Effector memory CD8-positive, alpha-beta T cell (primary cell): ENCODE data around the gene MS4A6A.
"Not testable (repeated sequence)": the region's sequence is repeated elsewhere in the genome, so short reads cannot be mapped to it uniquely, and the experiment has no call there.

Experiments
- ATAC-seq: fragments of 150-1000 bp; cut with Tn5 transposase; replicated peaks from 2 replicates; pipeline ENCODE4 v1.10.0; 2021; ENCODE audit warnings: mild to moderate bottlenecking, moderate library complexity
- DNase-seq, 3 experiments: peaks; one replicate each; pipeline ENCODE4 v3.0.0; 2021
- H3K27ac Mint-ChIP-seq, 2 donors: one replicate each; pipeline ENCODE4 v1.8.0; 2022; ENCODE audit warnings: mild to moderate bottlenecking in 2 of 2, mixed read lengths in 2 of 2, moderate library complexity in 2 of 2
- H3K27me3 Mint-ChIP-seq, 2 donors: one replicate each; pipeline ENCODE4 v1.8.0; 2022; ENCODE audit warnings: mixed read lengths in 2 of 2
- H3K36me3 Mint-ChIP-seq: one replicate; pipeline ENCODE4 v1.8.0; 2022; ENCODE audit warnings: mild to moderate bottlenecking, moderate library complexity, mixed read lengths; ENCODE audit not compliant: insufficient read depth
- H3K4me1 Mint-ChIP-seq, 2 donors: one replicate each; pipeline ENCODE4 v1.8.0; 2022; ENCODE audit warnings: low read depth in 2 of 2, mixed read lengths in 2 of 2
- H3K4me3 Mint-ChIP-seq, 2 donors: one replicate each; pipeline ENCODE4 v1.8.0; 2022; ENCODE audit warnings: mild to moderate bottlenecking in 2 of 2, mixed read lengths in 2 of 2, moderate library complexity in 2 of 2
- H3K9me3 Mint-ChIP-seq, 2 donors: one replicate each; pipeline ENCODE4 v1.8.0; 2022; ENCODE audit warnings: mixed read lengths in 2 of 2

MS4A6A gene

GRCh38 chr11:60197442-60197841, 14.6 kb upstream of the MS4A6A start:
- H3K4me3 Mint-ChIP-seq: no peak overlapping the region
- no peaks in the 10 kb centered on the region for H3K4me1 Mint-ChIP-seq
- no peak for ATAC-seq
- H3K27me3 Mint-ChIP-seq: peaks cover 27 to 40% of the 10 kb centered on the region in 2 donors
- no peak overlapping the region for H3K27ac Mint-ChIP-seq
- no peak for DNase-seq
- H3K36me3 Mint-ChIP-seq: no peaks in the 10 kb centered on the region
- H3K9me3 Mint-ChIP-seq: no peaks in the 10 kb centered on the region

GRCh38 chr11:60195923-60196368, 13.1 kb upstream of the MS4A6A start:
- Mint-ChIP-seq H3K36me3 (no peaks in the 10 kb centered on the region), H3K27ac (no peak overlapping the region)

GRCh38 chr11:60194511-60194910, 11.6 kb upstream of the MS4A6A start:
- H3K27ac Mint-ChIP-seq: no peak overlapping the region

More at GRCh38 chr11:60195923-60196368, 13.1 kb upstream of the MS4A6A start:
- DNase-seq: no peak
- no peaks in the 10 kb centered on the region for H3K9me3 Mint-ChIP-seq
- H3K4me3 Mint-ChIP-seq: no peak overlapping the region
- ATAC-seq: no peak
- no peaks in the 10 kb centered on the region for H3K4me1 Mint-ChIP-seq
- H3K27me3 Mint-ChIP-seq: peaks cover 27 to 40% of the 10 kb centered on the region in 2 donors

GRCh38 chr11:60193687-60194433, 11.0 kb upstream of the MS4A6A start:
- ATAC-seq (peak; percentile 64), DNase-seq (peak; percentile 50 to 67 (median 53))
- no peak overlapping the region for H3K4me3 Mint-ChIP-seq
- H3K4me1 Mint-ChIP-seq: no peaks in the 10 kb centered on the region
- no peak overlapping the region for H3K27ac Mint-ChIP-seq
- peaks cover 27 to 40% of the 10 kb centered on the region in 2 donors for H3K27me3 Mint-ChIP-seq
- H3K9me3 Mint-ChIP-seq: no peaks in the 10 kb centered on the region
- H3K36me3 Mint-ChIP-seq: no peaks in the 10 kb centered on the region

More at GRCh38 chr11:60194511-60194910, 11.6 kb upstream of the MS4A6A start:
- DNase-seq (no peak), ATAC-seq (no peak)
- Mint-ChIP-seq H3K4me1 (no peaks in the 10 kb centered on the region), H3K27me3 (peaks cover 27 to 40% of the 10 kb centered on the region in 2 donors), H3K36me3 (no peaks in the 10 kb centered on the region), H3K9me3 (no peaks in the 10 kb centered on the region), H3K4me3 (no peak overlapping the region)

GRCh38 chr11:60192564-60192963, 9.7 kb upstream of the MS4A6A start:
- H3K27me3 Mint-ChIP-seq: peaks cover 16 to 29% of the 10 kb centered on the region in 2 donors
- H3K4me3 Mint-ChIP-seq, H3K27ac Mint-ChIP-seq, DNase-seq, H3K9me3 Mint-ChIP-seq, H3K4me1 Mint-ChIP-seq, H3K36me3 Mint-ChIP-seq, ATAC-seq: not testable (repeated sequence)

GRCh38 chr11:60188481-60188880, 5.6 kb upstream of the MS4A6A start:
- DNase-seq, H3K36me3 Mint-ChIP-seq, H3K27ac Mint-ChIP-seq: not testable (repeated sequence)

GRCh38 chr11:60186128-60186527, 3.2 kb upstream of the MS4A6A start:
- peaks cover 17 to 25% of the 10 kb centered on the region in 2 donors for H3K27me3 Mint-ChIP-seq
- not testable (repeated sequence) for ATAC-seq, H3K27ac Mint-ChIP-seq, H3K4me1 Mint-ChIP-seq, H3K9me3 Mint-ChIP-seq, DNase-seq, H3K36me3 Mint-ChIP-seq, H3K4me3 Mint-ChIP-seq

More at GRCh38 chr11:60188481-60188880, 5.6 kb upstream of the MS4A6A start:
- H3K27me3 Mint-ChIP-seq: peaks cover 20% of the 10 kb centered on the region in 2 donors
- H3K9me3 Mint-ChIP-seq, H3K4me1 Mint-ChIP-seq, ATAC-seq, H3K4me3 Mint-ChIP-seq: not testable (repeated sequence)

GRCh38 chr11:60185512-60185827, 2.6 kb upstream of the MS4A6A start:
- not testable (repeated sequence) for ATAC-seq, H3K4me1 Mint-ChIP-seq, H3K36me3 Mint-ChIP-seq, H3K27ac Mint-ChIP-seq, H3K9me3 Mint-ChIP-seq, H3K4me3 Mint-ChIP-seq, DNase-seq
- H3K27me3 Mint-ChIP-seq: peaks cover 17 to 32% of the 10 kb centered on the region in 2 donors

- Mint-ChIP-seq H3K4me1 (no peaks in the 10 kb centered on the region), H3K36me3 (no peaks in the 10 kb centered on the region), H3K9me3 (peaks cover 0 to 1% of the 10 kb centered on the region in 2 donors), H3K4me3 (no peak overlapping the region), H3K27me3 (peaks cover 17 to 37% of the 10 kb centered on the region in 2 donors), H3K27ac (no peak overlapping the region)
- no peak for ATAC-seq
- no peak for DNase-seq
These were observed 2.1 kb upstream of the MS4A6A start for GRCh38 chr11:60184824-60185511.

GRCh38 chr11:60183591-60184205, 815 bp upstream of the MS4A6A start:
- peaks cover 17 to 49% of the 10 kb centered on the region in 2 donors for H3K27me3 Mint-ChIP-seq

GRCh38 chr11:60175860-60176275, 7.0 kb downstream of the MS4A6A start:
- Mint-ChIP-seq H3K4me1 (peaks cover 0 to 9% of the 10 kb centered on the region in 2 donors), H3K4me3 (no peak overlapping the region), H3K36me3 (peaks cover 3% of the 10 kb centered on the region), H3K27me3 (peaks cover 24 to 35% of the 10 kb centered on the region in 2 donors), H3K9me3 (no peaks in the 10 kb centered on the region), H3K27ac (no peak overlapping the region)
- ATAC-seq (no peak), DNase-seq (no peak)

More at GRCh38 chr11:60183591-60184205, 815 bp upstream of the MS4A6A start:
- DNase-seq: no peak
- H3K4me1 Mint-ChIP-seq: no peaks in the 10 kb centered on the region
- no peak overlapping the region for H3K27ac Mint-ChIP-seq
- no peaks in the 10 kb centered on the region for H3K36me3 Mint-ChIP-seq
- no peak for ATAC-seq
- peaks cover 0 to 1% of the 10 kb centered on the region in 2 donors for H3K9me3 Mint-ChIP-seq
- H3K4me3 Mint-ChIP-seq: no peak overlapping the region

- H3K4me1 Mint-ChIP-seq: peaks cover 0 to 9% of the 10 kb centered on the region in 2 donors
- H3K27me3 Mint-ChIP-seq: peaks cover 23 to 37% of the 10 kb centered on the region in 2 donors
- no peak for ATAC-seq
- no peak for DNase-seq
- no peaks in the 10 kb centered on the region for H3K9me3 Mint-ChIP-seq
- no peak overlapping the region for H3K27ac Mint-ChIP-seq
- H3K4me3 Mint-ChIP-seq: no peak overlapping the region
- H3K36me3 Mint-ChIP-seq: peaks cover 3% of the 10 kb centered on the region
These were observed 10.9 kb downstream of the MS4A6A start for GRCh38 chr11:60172011-60172410.

- Mint-ChIP-seq H3K4me1 (peaks cover 0 to under 1% of the 10 kb centered on the region in 2 donors), H3K27me3 (peaks cover 23 to 37% of the 10 kb centered on the region in 2 donors), H3K36me3 (peaks cover 3% of the 10 kb centered on the region)
These were observed 12.3 kb downstream of the MS4A6A start for GRCh38 chr11:60170566-60170965.

More at GRCh38 chr11:60170566-60170965, 12.3 kb downstream of the MS4A6A start:
- no peak for DNase-seq
- Mint-ChIP-seq H3K27ac (no peak overlapping the region), H3K4me3 (no peak overlapping the region), H3K9me3 (no peaks in the 10 kb centered on the region)
- ATAC-seq: no peak
